Lower leg skin (tissue), 4 donors: Measurements from ENCODE around the gene MYO18B. TPM values are rescaled to one million over a fixed set of nuclear protein-coding genes. Genes with fewer than 3 reads are reported as not detected.

Experiments
- DNase-seq, 2 donors: peaks; one replicate each; pipeline ENCODE4 v3.0.0-alpha.2; 2019; ENCODE audit warnings: low spot score in 2 of 2
- H3K4me3 ChIP-seq: fragments of 200-600 bp; sonication (generic); 2 replicates; pipeline ENCODE4 v1.5.1; 2017; ENCODE audit warnings: mild to moderate bottlenecking, low read depth; ENCODE audit not compliant: poor library complexity, severe bottlenecking
- POLR2A ChIP-seq, 2 donors: fragments of 450-650 bp; IDR thresholded peaks; one replicate each; pipeline ENCODE4 v1.6.1; 2016 to 2017; ENCODE audit warnings: antibody characterized with exemption in 2 of 2, mild to moderate bottlenecking in 1 of 2, moderate library complexity in 1 of 2
- WGBS, 2 donors: methylation state at CpG; one replicate each; pipeline ENCODE4 v1.1.5; 2018; 5-methylcytosine and 5-hydroxymethylcytosine counted together
- intact Hi-C: fragments of 100-400 bp; cut with DNase I; formaldehyde crosslinking; loops from one replicate; pipeline ENCODE4 v1.15.0; 2023; ENCODE audit warnings: low total_unique reads
- total RNA-seq, 4 donors: library from RNA; depleted of rRNA; stranded (reverse); fragments of >200 nt; gene quantifications; one replicate each; pipeline ENCODE4 v1.1.0, GENCODE V29; 2016
- TF ChIP-seq, protein P1 (sequence below), 3 donors: fragments of 450-650 bp; IDR thresholded peaks; one replicate each; pipeline ENCODE4 v1.5.1; 2016; ENCODE audit warnings: antibody characterized with exemption in 3 of 3, mild to moderate bottlenecking in 3 of 3, moderate library complexity in 2 of 3

MYO18B gene
- total RNA-seq, 4 donors from 2014 or later, result 1.5 to 3.4 TPM; not detected in 2

DNA sequence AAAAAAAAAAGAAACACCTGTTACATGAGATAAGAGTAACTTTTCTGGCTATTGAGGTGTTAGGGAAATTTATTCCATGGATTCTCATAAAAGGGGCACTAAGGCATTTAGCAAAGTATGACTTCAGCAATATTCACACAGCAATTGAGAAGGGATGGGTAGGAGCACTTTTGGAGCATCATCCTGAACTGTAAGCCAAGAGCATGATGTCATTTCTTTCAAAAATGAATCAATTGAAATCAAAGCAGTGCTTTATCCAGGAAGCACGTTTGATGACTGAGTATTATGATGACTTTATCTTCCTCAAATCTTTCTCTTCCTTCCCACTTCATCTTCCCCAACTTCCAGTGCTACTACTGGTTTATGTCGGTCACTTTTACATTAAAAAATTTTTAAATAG, 140.4 kb downstream of the MYO18B start:
- H3K4me3 ChIP-seq, result no peak overlapping the region
- DNase-seq, result no peak
- TF ChIP-seq POLR2A (IDR thresholded peaks at IDR 0.05), result no peak
- 42 to 51% methylated on average over 2 of the region's 2 CpGs for WGBS, 2 donors
- intact Hi-C loops, result no loop called here

DNA sequence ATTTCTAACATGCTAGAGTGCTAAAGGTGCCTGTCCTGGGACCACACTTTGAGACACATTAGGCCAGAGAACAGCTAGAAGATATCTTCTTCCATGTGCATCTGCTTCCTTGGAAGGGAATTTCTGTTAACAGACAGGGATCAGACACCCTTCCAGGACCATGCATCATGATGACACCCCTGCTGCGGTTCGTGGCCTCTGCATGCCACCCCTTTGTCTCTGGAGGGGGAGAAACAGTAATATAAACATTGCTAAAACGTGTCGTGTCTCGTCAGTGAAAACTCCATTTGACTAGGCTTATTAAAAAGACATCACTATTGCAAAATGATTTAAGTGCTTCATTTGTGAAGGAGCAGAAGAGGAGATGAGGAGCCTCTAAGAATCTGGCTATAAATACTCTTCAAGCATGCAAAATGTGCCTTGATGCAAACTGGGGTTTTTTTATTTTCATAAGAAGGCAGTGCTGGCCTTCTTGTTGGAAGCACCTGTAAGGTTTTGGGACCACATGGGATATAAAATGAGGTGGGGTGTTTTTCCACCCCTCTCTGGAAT, 141.6 kb downstream of the MYO18B start:
- intact Hi-C loops, result no loop called here
- WGBS, 2 donors, result 15 to 32% methylated on average over 5 of the region's 5 CpGs
- TF ChIP-seq POLR2A (IDR thresholded peaks at IDR 0.05), result no peak
- TF ChIP-seq, protein P1, sequence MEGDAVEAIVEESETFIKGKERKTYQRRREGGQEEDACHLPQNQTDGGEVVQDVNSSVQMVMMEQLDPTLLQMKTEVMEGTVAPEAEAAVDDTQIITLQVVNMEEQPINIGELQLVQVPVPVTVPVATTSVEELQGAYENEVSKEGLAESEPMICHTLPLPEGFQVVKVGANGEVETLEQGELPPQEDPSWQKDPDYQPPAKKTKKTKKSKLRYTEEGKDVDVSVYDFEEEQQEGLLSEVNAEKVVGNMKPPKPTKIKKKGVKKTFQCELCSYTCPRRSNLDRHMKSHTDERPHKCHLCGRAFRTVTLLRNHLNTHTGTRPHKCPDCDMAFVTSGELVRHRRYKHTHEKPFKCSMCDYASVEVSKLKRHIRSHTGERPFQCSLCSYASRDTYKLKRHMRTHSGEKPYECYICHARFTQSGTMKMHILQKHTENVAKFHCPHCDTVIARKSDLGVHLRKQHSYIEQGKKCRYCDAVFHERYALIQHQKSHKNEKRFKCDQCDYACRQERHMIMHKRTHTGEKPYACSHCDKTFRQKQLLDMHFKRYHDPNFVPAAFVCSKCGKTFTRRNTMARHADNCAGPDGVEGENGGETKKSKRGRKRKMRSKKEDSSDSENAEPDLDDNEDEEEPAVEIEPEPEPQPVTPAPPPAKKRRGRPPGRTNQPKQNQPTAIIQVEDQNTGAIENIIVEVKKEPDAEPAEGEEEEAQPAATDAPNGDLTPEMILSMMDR (IDR thresholded peaks at IDR 0.05), result no peak
- no peak overlapping the region for H3K4me3 ChIP-seq
- DNase-seq, result peak in 1 of 2 donors; percentile 29

DNA sequence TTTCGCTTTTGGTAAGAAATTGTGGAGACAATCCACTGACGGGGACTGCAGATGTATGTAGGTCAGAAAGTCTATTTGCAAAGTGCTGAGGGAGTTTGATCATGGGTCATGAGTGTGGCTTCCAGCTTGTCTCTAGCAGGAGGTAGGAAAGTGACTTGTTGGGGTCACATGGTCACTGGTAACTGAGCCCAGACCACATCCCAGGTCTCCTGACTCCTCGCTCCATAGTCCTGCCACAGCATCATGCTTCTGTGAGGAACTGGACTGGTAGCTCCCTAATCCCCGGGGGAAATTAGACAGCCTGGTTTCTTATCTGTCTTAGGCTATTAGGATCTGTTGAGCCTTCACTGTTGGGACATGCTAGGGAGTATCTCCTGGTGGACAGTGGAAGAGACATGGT, 142.1 kb downstream of the MYO18B start:
- H3K4me3 ChIP-seq, result no peak overlapping the region
- 83% methylated on average over 4 of the region's 4 CpGs for WGBS, 2 donors
- intact Hi-C loops, result no loop called here
- DNase-seq, result peak in 1 of 2 donors; percentile 50
- no peak for TF ChIP-seq POLR2A (IDR thresholded peaks at IDR 0.05)
- TF ChIP-seq, protein P1 (IDR thresholded peaks at IDR 0.05), result no peak

DNA sequence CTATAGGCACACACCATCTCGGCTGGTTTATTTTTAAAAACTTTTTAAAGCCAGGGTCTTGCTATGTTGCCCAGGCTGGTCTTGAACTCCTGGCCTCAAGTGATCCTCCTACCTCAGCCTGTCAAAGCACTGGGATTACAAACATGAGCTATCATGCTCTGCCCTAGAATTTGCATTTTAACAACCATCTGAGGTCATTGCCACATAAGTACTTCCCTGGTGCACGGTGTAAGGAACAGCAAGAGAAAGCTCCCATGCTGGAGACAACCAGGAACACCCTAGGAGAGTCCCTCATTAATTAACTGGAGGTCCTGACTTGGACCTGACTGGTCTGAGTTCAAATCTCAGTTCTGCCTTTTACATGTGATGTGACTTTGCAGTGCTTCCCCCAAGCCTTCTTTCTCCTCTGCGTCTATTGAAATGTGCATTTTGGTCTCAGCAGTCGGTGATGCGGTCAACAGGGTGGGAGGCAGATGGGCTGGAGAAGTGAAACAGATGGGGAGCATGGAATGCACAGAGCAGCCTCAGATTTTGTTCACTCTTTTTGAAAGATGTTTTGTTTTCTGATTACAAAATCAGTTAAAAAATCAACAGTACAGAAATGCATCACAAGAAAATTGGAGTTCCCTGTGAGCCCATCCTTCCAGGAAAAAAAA, 146.5 kb downstream of the MYO18B start:
- TF ChIP-seq, protein P1 (IDR thresholded peaks at IDR 0.05), result no peak
- DNase-seq, result no peak
- 63 to 67% methylated on average over 5 of the region's 5 CpGs for WGBS, 2 donors
- intact Hi-C loops, result no loop called here
- no peak overlapping the region for H3K4me3 ChIP-seq

DNA sequence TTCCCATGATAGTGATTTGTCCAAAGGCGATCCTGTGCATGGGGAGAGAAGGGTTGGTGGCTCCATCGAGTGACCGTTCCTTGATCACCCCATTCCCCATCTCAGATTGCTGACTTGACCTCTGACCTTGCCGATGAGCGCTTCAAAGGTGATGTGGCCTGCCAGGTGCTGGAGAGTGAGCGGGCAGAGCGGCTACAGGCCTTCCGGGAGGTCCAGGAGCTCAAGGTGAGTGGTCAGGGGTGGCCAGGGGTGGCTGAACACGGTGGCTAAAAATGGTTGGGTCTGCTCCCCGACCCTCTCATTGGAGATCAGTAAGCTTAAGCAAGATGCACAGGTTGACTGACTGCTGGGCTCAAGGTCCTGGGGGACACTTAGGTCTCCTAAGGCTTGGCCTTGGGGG, 148.7 kb downstream of the MYO18B start:
- DNase-seq, result peak in 1 of 2 donors; percentile 50
- H3K4me3 ChIP-seq, result no peak overlapping the region
- TF ChIP-seq POLR2A (IDR thresholded peaks at IDR 0.05), result no peak
- TF ChIP-seq, protein P1 (IDR thresholded peaks at IDR 0.05), result no peak
- 85% methylated on average over 10 of the region's 10 CpGs for WGBS, 2 donors
- intact Hi-C loops, result no loop called here

DNA sequence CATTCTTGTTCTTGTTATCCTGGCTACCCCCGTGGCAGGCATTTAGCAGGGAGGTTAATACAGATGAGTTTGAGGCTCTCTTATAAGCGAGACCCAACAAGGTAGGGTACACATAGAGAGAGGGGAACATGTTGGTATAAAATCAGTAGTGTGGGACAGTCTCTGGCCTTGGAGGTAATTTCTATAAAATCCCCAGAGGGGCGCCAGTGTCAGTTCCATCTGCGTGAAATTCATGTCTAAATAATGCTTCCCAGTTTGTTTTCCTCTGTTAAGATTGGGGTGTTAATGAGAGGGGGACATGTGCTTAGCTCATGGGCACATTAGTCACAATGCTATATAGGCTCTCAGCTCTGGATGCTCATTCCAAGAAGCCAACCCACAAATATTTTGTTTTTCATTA, 150.7 kb downstream of the MYO18B start:
- no peak for TF ChIP-seq POLR2A (IDR thresholded peaks at IDR 0.05)
- TF ChIP-seq, protein P1 (IDR thresholded peaks at IDR 0.05), result no peak
- no peak for DNase-seq
- WGBS, 2 donors, result 52 to 61% methylated on average over 4 of the region's 4 CpGs
- intact Hi-C loops, result no loop called here
- no peak overlapping the region for H3K4me3 ChIP-seq
